ENCODE data around the gene BIRC5.
"Not testable (repeated sequence)": the region's sequence is repeated elsewhere in the genome, so short reads cannot be mapped to it uniquely, and the experiment has no call there.

The BIRC5 gene

GRCh38 chr17:78225088-78225865, 11.2 kb downstream of the BIRC5 start:
- no peak for DNase-seq

GRCh38 chr17:78226055-78226758, 12.2 kb downstream of the BIRC5 start:
- no peak for DNase-seq

DNA sequence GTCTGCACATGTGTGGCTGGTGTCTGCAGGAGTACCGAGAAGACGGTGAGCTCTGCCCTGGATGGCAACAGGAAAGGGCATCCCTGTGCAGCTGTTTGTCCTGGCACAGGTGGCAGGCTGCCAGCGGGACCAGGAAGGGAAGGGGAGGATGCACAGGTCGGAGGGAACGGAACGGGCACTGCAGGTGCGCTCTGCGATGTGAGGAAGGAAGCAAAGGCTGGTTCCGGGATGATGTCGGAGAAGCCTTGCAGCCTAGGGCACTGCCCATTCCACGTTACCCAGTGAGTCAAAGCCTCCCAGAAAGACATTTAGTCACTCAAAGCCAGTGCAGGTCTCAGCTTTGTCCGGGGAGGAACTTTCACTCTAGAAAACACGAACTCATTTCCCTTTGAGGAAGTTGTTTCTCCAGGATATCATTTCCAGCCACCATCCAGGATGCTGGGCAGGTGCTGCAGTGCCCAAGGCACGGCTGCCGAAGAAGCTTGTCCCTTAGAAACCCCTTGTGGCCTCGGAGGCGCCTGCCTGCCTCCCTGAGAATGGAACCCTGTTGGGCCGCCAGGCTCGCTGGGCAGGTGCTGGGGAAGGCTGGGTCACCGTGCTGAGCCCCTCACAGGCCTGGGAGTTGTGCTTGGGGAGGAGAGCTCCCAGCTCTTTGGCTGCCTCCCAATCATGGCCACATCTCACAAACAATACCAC, 12.9 kb downstream of the BIRC5 start:
- DNase-seq, result no peak

DNA sequence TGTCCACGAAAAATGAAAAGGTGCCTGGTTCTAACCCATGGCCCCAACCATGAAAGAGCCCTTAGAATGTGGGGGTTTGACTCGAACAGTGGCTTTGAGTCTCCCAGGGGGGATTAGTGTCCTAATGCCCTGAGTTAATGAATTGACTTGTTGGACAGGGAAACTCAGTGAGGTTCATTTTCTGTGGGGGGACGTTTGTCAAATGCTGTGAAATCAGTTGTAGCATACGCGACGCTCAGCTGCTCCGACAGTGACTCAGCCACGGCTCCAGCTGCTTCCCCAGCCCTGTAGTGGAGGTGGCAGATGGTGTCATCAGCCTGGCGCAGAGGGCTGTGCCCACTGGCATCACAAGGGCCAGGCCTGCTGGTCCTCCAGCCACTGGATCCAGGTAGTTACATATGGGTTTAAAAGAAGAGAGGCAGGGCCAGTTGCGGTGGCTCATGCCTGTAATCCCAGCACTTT, 13.4 kb downstream of the BIRC5 start:
- DNase-seq, result peak in 1 of 2 donors; percentile 23

- no peak for DNase-seq
Observed at GRCh38 chr17:78228176-78228575, 14.1 kb downstream of the BIRC5 start.

GRCh38 chr17:78230252-78230962, 16.4 kb downstream of the BIRC5 start:
- DNase-seq, result no peak

- DNase-seq, result no peak
Observed at GRCh38 chr17:78230996-78231935, 17.2 kb downstream of the BIRC5 start, which contains the start of gene TMEM235. TSS of gene TMEM235 (plus strand) at chr17:78231631. CDS start at chr17:78232024, 393 bp downstream.

DNA sequence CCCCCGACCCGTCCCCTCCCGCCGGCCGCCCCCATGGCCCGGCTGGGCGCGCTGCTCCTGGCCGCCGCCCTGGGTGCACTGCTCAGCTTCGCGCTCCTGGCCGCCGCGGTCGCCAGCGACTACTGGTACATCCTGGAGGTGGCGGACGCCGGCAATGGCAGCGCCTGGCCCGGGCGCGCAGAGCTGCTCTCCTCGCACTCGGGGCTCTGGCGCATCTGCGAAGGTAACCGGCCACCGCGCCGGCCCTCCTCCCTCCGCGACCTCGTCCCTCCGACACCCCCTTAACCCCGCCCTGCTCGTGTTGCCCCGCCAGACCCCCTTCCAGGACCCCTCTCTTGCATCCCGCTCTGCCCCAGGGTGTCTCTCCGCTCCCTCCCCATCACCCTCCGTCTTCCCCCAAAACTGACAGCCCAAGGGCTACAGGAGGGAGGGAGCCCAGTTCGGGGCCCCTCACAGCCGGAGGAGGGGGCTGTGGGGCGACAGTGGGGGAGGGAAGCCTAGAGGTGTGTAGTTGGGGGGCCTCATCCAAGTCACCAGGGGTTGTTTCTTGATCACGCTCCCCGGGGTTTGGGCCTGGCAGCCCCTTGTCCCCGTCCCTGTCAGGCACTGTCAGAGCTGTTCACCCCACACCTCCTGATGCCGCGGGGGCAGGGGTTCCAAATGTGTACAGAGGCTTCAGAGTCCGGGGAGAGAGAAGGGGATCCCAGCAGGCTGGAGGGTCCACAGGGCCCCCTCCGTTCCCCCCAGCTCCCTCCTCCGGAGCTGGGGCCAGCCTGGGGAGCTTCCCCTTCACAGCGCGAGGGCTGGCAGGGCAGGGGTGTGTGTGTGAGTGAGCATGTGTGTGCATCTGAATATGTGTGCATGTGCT, 18.2 kb downstream of the BIRC5 start:
- DNase-seq, result peak in 1 of 2 donors; percentile 10

GRCh38 chr17:78232859-78233173, 18.8 kb downstream of the BIRC5 start:
- DNase-seq, result no peak

GRCh38 chr17:78233678-78234077, 19.6 kb downstream of the BIRC5 start:
- no peak for DNase-seq

- no peak for DNase-seq
Observed at GRCh38 chr17:78234261-78234865, 20.3 kb downstream of the BIRC5 start.

DNA sequence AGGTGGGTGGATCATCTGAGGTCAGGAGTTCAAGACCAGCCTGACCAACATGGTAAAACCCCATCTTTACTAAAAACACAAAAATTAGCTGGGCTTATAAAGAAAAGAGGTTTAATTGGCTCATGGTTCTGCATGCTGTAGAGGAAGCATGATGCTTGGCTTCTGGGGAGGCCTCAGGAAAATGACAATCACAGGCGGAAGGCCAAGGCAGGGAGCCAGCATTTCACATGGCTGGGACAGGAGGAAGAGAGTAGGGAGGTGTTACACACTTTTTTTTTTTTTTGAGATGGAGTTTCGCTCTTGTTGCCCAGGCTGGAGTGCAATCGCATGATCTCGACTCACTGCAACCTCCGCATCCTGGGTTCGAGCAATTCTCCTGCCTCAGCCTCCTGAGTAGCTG, 21.0 kb downstream of the BIRC5 start:
- not testable (repeated sequence) for DNase-seq

GRCh38 chr17:78235885-78236284, 21.8 kb downstream of the BIRC5 start:
- DNase-seq, result no peak

DNA sequence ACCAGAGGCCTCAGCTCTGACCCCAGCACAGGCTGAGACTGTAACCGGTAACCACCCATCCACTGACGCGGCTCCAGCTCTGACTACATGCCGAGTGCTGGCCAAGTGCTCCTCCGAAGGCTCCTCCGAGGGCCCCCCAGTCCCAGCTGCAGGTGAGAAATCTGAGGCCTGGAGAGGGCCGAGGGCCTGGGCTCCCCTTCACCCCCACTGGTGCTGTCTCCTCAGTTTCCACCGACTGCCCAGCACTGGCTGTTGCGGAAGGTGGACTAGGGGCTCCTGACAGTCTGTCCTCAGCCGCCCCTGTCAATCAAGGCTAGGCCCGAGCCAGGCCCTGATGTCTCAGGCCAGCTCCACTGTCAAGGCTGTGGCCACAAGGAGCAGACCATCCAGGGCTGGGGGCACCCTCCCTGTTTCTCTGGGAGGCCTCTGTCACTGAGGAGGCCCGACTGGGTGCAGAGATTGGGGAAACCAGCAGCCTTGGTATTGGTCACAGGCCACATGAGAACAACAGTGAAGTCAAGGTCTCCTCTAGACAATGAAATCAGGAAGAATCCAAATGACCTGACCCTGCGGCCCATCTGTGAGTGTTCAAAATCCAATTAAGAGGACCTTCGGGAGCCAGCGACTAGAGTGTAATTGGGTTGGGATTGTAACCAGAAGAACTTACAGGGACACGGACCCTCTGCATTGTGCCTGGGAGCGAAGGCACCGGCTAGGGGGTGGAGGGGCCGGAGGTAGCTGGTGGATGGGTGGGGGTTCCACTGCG, 22.5 kb downstream of the BIRC5 start:
- DNase-seq, result no peak

DNA sequence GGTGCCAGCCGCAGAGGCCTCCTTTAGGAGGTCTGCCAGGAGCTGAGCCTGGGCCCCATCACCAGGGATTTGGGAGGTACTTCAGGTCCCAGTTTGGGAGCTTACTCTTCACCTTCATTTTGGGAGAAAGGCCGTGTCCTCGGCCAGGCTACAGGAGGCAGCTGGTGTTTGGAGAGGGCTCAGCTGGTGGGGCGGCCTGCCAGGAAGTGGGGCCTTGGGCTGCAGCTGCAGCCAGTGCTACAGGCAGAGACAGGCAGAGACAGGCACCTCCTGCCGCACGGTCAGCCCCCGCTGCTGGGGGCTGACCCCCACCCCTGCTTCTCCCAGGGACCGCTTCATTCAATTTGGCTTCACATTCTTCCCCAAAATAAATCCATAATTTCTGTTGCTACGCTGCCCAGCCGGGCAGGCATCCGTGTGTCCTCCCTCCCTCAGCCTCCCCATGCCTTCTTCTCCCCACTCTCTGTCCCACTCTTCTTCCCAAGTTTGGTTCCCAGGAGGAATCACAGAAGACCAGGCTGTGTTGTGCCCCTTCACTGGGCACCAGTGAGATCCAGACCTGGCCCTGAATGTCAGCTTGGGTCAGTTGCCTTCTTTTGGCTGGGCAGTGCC, 23.5 kb downstream of the BIRC5 start:
- no peak for DNase-seq

DNA sequence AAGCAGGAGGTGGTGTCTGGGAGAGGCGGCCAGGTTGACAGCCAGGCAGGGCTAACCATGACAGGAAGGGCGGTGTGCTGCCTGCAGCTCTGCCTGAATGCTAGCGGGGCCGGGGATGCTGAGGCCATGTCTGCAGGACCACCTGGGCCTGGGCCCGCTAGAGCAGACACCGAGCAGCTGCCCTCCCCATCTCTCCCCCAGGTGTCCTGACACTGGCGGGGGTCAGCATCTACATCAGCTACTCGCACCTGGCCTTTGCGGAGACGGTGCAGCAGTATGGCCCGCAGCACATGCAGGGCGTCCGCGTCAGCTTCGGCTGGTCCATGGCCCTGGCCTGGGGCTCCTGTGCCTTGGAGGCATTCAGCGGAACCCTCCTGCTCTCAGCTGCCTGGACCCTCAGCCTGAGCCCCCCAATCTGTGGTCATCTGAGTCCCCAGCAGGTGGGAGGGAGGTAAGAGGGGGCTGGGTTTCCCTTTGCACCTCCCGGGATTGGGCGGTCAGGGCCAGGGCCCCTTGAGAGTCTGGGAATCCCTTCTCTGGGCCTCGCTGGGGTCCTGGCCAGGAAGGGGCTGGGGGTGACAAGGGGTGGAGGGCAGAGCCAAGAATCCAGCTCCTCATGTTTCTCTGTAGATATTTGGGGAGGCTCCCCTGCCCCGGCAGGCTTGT, 24.9 kb downstream of the BIRC5 start:
- no peak for DNase-seq

DNA sequence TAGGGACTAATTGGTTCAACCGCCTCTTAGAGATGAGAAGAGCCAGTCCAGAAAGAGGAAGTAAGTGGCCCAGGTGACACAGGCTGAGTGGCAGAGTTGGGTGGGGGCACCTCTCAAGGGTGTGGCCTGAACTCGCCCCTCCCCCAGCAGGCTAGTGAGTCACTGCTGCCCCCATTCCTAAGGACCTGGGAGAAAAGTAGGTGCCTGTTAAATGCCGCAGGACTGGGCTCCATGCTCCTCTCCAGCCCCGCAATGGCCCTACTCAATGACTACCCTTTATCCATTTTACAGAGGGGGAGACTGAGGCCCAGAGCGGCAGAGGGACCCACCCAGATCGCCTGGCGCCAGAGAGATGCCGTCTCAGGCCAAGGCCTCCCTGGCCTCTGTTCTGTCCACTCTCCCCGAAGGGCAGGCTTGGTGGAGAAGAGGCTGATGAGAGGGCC, 25.5 kb downstream of the BIRC5 start:
- DNase-seq, result peak in 1 of 2 donors; percentile 53

DNA sequence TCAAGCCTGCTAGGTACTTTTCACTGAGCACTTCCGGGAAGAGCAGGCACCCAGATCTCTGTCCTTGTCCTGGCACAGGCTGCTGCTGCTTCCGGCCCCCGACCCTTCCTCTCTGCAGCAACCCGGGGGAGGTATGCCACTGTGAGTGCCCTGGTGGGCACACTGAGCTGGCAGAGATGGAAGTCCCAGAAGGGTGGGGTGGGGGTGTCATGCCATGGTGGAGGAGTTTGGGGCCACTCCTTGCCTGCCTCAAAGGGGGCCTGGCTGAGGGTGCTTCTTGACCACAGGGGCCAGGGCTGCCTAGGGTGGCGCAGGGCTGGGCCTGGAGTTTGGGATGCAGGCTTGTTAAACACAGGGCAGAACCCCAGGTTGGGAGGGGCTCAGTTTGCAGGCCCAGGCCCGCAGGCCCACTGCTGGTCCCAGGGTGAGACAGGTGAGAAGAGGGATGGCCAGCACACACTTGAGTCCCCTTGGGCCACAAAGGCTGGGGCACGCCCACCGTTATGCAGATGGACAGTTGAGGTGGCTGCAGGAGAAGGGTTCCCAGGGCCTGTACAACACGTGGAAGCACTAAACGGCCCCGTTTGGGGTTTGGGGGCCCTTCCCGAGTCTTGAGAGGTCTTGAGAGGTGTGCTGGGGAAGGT, 26.1 kb downstream of the BIRC5 start:
- DNase-seq, result no peak

Measured in CD4-positive, alpha-beta T cell treated with Interleukin-1 beta for 1 hour (primary cell).